HFFc6 (cell line): ENCODE data around the gene KCND3. TPM values are rescaled to one million over a fixed set of nuclear protein-coding genes. Genes with fewer than 3 reads are reported as not detected.

ENCODE experiments used
- DNase-seq: peaks from one replicate; pipeline ENCODE4 v3.0.0-alpha.2; 2018
- H3K27ac Mint-ChIP-seq: 2 replicates; pipeline ENCODE4 v1.8.0; 2020; ENCODE audit warnings: mild to moderate bottlenecking, mixed read lengths
- H3K27me3 Mint-ChIP-seq: 2 replicates; pipeline ENCODE4 v1.8.0; 2021; ENCODE audit warnings: mild to moderate bottlenecking, moderate library complexity, mixed read lengths; ENCODE audit not compliant: insufficient read depth
- H3K36me3 Mint-ChIP-seq: 2 replicates; pipeline ENCODE4 v1.8.0; 2021; ENCODE audit warnings: low read depth, mixed read lengths
- H3K4me1 Mint-ChIP-seq: 2 replicates; pipeline ENCODE4 v1.8.0; 2020; ENCODE audit warnings: low read depth, mixed read lengths
- H3K4me3 Mint-ChIP-seq: 2 replicates; pipeline ENCODE4 v1.8.0; 2020; ENCODE audit warnings: mild to moderate bottlenecking, moderate library complexity, mixed read lengths
- H3K9me3 Mint-ChIP-seq: 2 replicates; pipeline ENCODE4 v1.8.0; 2020; ENCODE audit warnings: mild to moderate bottlenecking, mixed read lengths
- CTCF ChIP-seq: fragments of 200-600 bp; sonication (generic); IDR thresholded peaks from 2 replicates; pipeline ENCODE4 v1.5.0; 2021; ENCODE audit warnings: antibody characterized with exemption, mild to moderate bottlenecking
- total RNA-seq, 6 experiments: library from RNA; stranded (reverse); fragmentation: NEBNext Ultra II Directional; extraction: Animal tissue kit (Norgen Biotek cat#: 25700); gene quantifications; 2 replicates in 1 of 6; 3 replicates in 5 of 6; pipeline ENCODE4 v1.2.3, GENCODE V29; 2021

Gene KCND3
- total RNA-seq, 6 experiments from 2014 or later: 0.09 to 0.47 (median 0.12) TPM

GRCh38 chr1:111967067-111967690 is 22.3 kb downstream of the KCND3 start:
- DNase-seq: no peak
- peaks cover 12% of the 10 kb centered on the region for H3K27me3 Mint-ChIP-seq
- no peaks in the 10 kb centered on the region for H3K4me1 Mint-ChIP-seq
- no peaks in the 10 kb centered on the region for H3K36me3 Mint-ChIP-seq
- TF ChIP-seq CTCF: no peak
- H3K4me3 Mint-ChIP-seq: no peak overlapping the region
- H3K27ac Mint-ChIP-seq: no peak overlapping the region
- no peaks in the 10 kb centered on the region for H3K9me3 Mint-ChIP-seq

DNA sequence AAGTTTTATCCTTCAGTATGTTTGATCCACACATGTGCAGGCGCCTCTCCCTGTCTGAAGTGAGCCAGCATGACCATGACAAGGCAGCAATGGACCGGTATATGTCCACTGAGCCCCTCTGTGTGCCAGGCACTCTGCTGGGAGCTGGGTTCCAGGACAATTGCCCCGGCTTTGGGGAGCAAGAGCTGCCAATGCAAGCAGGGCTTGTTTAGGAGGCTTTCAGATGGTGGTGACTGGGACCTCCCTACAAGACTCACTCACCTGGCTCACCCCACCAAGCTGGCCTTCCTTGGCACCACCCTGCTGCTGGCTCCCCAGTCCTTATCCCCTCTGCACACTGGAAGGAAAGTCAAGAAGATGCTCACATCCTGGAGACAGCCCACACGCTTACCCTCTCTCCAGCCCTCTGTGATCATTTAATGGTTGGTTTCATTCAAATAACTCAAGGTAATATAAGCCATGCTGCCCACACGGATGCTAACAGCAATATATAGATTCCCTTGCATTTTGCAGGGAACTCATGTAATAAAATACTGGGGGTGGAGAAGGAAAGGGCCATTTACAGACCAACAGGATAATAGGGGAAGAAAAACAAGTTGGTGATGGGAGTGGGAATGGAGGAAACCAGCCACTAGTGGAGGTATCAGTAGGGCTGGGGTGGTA is 23.6 kb downstream of the KCND3 start:
- H3K27ac Mint-ChIP-seq: no peak overlapping the region
- TF ChIP-seq CTCF: no peak
- H3K36me3 Mint-ChIP-seq: no peaks in the 10 kb centered on the region
- no peaks in the 10 kb centered on the region for H3K9me3 Mint-ChIP-seq
- H3K4me3 Mint-ChIP-seq: no peak overlapping the region
- H3K27me3 Mint-ChIP-seq: peaks cover 17% of the 10 kb centered on the region
- no peak for DNase-seq
- H3K4me1 Mint-ChIP-seq: no peaks in the 10 kb centered on the region

- Mint-ChIP-seq H3K4me1 (no peaks in the 10 kb centered on the region), H3K4me3 (no peak overlapping the region), H3K9me3 (no peaks in the 10 kb centered on the region), H3K27ac (no peak overlapping the region), H3K27me3 (peaks cover 19% of the 10 kb centered on the region), H3K36me3 (no peaks in the 10 kb centered on the region)
- no peak for TF ChIP-seq CTCF
- DNase-seq: no peak
Observed at GRCh38 chr1:111963985-111964738, 25.3 kb downstream of the KCND3 start.

GRCh38 chr1:111961773-111962565 is 27.5 kb downstream of the KCND3 start:
- TF ChIP-seq CTCF: no peak
- Mint-ChIP-seq H3K27ac (no peak overlapping the region), H3K9me3 (no peaks in the 10 kb centered on the region), H3K4me3 (no peak overlapping the region), H3K4me1 (no peaks in the 10 kb centered on the region), H3K27me3 (peaks cover 23% of the 10 kb centered on the region), H3K36me3 (no peaks in the 10 kb centered on the region)
- DNase-seq: no peak

GRCh38 chr1:111961016-111961415 is 28.5 kb downstream of the KCND3 start:
- Mint-ChIP-seq H3K4me3 (no peak overlapping the region), H3K27me3 (peaks cover 26% of the 10 kb centered on the region), H3K27ac (no peak overlapping the region), H3K36me3 (no peaks in the 10 kb centered on the region), H3K9me3 (no peaks in the 10 kb centered on the region), H3K4me1 (no peaks in the 10 kb centered on the region)
- TF ChIP-seq CTCF: no peak
- no peak for DNase-seq
